ENCODE measurements around the gene ZNF576. TPM values are rescaled to one million over a fixed set of nuclear protein-coding genes. Genes with fewer than 3 reads are reported as not detected.

Gene ZNF576
- total RNA-seq, 1 donor from 2014 or later, result 16.6 TPM

DNA sequence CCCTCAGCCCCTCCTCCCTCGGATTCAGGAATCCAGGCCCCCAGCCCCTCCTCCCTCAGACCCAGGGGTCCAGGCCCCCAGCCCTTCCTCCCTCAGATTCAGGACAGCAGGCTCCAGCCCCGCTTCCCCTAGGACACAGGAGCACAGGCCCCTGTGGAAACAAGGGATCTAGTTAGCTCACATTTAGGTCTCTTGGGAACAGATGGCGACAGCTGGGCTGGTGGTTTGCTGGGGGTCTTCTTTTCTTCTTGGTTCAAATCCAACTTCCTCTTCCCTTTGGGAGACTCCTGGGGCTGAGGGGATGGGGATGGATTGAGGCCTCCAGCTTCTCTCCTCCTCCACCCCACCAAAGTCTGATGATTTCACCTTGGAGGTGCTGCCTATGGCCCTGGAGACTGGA, 43.8 kb upstream of the ZNF576 start:
- Histone ChIP-seq H3K27ac (no peak overlapping the region), H3K4me3 (no peak overlapping the region), H3K9me3 (no peaks in the 10 kb centered on the region), H3K27me3 (no peaks in the 10 kb centered on the region), H3K4me1 (no peaks in the 10 kb centered on the region), H3K36me3 (peaks cover 42% of the 10 kb centered on the region)
- TF ChIP-seq, protein P1, sequence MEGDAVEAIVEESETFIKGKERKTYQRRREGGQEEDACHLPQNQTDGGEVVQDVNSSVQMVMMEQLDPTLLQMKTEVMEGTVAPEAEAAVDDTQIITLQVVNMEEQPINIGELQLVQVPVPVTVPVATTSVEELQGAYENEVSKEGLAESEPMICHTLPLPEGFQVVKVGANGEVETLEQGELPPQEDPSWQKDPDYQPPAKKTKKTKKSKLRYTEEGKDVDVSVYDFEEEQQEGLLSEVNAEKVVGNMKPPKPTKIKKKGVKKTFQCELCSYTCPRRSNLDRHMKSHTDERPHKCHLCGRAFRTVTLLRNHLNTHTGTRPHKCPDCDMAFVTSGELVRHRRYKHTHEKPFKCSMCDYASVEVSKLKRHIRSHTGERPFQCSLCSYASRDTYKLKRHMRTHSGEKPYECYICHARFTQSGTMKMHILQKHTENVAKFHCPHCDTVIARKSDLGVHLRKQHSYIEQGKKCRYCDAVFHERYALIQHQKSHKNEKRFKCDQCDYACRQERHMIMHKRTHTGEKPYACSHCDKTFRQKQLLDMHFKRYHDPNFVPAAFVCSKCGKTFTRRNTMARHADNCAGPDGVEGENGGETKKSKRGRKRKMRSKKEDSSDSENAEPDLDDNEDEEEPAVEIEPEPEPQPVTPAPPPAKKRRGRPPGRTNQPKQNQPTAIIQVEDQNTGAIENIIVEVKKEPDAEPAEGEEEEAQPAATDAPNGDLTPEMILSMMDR (IDR thresholded peaks at IDR 0.05), result no peak
- ATAC-seq, result no peak
- intact Hi-C loops (cut with DNase I), result no loop called here
- DNase-seq, result no peak

DNA sequence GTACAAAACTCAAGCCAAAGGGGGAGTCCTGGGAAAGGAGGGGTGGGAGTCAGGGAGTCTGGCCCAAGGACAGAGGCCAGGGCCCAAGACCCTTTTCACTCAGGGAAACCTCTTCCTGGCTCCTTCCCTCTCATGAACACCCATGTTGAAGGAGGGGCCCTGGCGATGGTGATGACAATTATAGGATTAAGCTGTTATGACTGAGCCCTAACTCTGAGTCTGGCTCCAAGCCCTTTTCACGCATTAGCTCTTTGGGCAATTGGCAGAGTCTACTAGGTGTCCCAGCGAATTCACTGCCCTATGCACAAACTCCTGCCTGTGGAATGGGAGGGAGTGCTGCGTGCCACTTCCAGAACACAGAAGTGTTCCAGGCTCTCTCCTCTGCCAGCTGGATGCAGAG, 42.7 kb upstream of the ZNF576 start:
- H3K4me1 ChIP-seq, result no peaks in the 10 kb centered on the region
- peaks cover 42% of the 10 kb centered on the region for H3K36me3 ChIP-seq
- no peaks in the 10 kb centered on the region for H3K9me3 ChIP-seq
- no peak overlapping the region for H3K27ac ChIP-seq
- no peak for DNase-seq
- intact Hi-C loops (cut with DNase I), result no loop called here
- TF ChIP-seq, protein P1 (IDR thresholded peaks at IDR 0.05), result no peak
- H3K27me3 ChIP-seq, result no peaks in the 10 kb centered on the region
- no peak overlapping the region for H3K4me3 ChIP-seq
- ATAC-seq, result no peak

DNA sequence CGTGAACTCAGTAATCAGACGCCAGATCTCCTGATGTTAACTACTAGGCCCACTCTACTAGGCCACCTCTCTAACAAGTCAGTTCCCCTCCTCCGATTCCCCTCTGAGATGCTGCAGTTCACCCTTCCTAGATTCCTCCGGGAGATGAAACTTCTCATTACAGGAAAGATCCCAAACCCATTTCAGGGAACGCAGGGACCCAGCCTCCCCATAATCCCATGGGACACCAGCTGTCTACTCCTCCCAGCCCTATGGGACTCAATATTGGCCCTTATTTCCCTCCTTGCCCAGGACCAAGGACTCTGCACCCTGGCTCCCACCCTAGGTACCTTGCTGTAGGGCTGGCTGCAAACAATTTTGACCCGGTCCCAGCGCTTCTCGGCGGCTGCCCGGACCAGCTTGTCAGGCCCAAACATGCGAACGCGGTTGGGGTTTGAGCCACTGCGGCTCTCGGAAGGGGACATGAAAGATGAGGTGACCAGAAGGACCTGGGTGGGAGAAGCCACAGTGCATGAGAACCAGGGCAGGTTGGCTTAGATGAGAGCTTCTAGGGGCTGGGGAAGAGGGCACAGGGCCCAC, 42.0 kb upstream of the ZNF576 start:
- no peak for ATAC-seq

DNA sequence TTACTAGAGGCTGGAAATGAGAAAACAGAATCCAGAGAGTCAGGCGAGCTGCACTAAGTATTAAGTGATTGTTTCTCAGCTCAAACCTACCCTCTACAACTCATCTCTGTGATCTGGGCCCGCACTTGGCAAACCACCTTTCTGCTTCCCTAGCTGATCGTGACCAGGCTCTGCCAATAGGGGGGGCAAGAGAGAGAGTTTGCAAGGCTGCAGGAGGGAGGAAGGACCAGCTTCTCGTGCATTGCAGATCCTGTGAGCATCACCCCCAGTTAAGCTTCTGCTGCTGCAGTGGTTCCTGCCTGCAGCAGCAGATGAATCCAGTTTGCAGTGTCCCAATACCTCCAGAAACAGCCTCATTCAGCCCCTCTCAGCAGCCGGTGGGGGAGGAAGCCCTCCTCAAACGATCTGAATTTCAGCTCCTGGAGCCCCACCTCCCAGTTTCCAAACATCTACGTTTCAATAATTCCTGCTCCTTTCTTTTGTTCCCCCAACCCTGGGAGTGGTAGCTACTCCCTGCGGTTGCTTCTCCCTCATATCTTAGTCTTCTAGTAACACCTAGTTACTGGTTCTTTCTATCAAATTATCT, 41.1 kb upstream of the ZNF576 start:
- peaks cover 37% of the 10 kb centered on the region for H3K36me3 ChIP-seq
- TF ChIP-seq, protein P1 (IDR thresholded peaks at IDR 0.05), result peak; percentile 69
- no peaks in the 10 kb centered on the region for H3K27me3 ChIP-seq
- no peaks in the 10 kb centered on the region for H3K4me1 ChIP-seq
- DNase-seq (no peak), ATAC-seq (peak; percentile 91)
- no peaks in the 10 kb centered on the region for H3K9me3 ChIP-seq
- intact Hi-C loops (cut with DNase I), result no loop called here
- no peak overlapping the region for H3K4me3 ChIP-seq
- H3K27ac ChIP-seq, result no peak overlapping the region

More for the DNA sequence above, 42.0 kb upstream of the ZNF576 start:
- no peak overlapping the region for H3K4me3 ChIP-seq
- H3K4me1 ChIP-seq, result no peaks in the 10 kb centered on the region
- DNase-seq, result no peak
- peaks cover 36% of the 10 kb centered on the region for H3K36me3 ChIP-seq
- TF ChIP-seq, protein P1 (IDR thresholded peaks at IDR 0.05), result no peak
- H3K27ac ChIP-seq, result no peak overlapping the region
- intact Hi-C loops (cut with DNase I), result no loop called here
- H3K27me3 ChIP-seq, result no peaks in the 10 kb centered on the region
- no peaks in the 10 kb centered on the region for H3K9me3 ChIP-seq

- DNase-seq (no peak), ATAC-seq (no peak)
- Histone ChIP-seq H3K4me3 (no peak overlapping the region), H3K36me3 (peaks cover 29% of the 10 kb centered on the region), H3K9me3 (no peaks in the 10 kb centered on the region), H3K27me3 (no peaks in the 10 kb centered on the region), H3K4me1 (peaks cover 17% of the 10 kb centered on the region), H3K27ac (peak overlapping the region; percentile 6)
- intact Hi-C loops (cut with DNase I), result no loop called here
- TF ChIP-seq, protein P1 (IDR thresholded peaks at IDR 0.05), result no peak
Observed at GRCh38 chr19:43560687-43561086, 35.7 kb upstream of the ZNF576 start.

All from upper lobe of right lung (tissue), 1 donor.